ENCODE measurements around the gene CADPS. TPM values are rescaled to one million over a fixed set of nuclear protein-coding genes. Genes with fewer than 3 reads are reported as not detected.
A peak's percentile ranks its signal among the peaks of the same experiment; 100 is the strongest.

Gene CADPS
- total RNA-seq, 1 experiment from 2014 or later: 0.17 TPM

- peak; percentile 10 for DNase-seq (ENCODE audit: low spot score)
Measured at GRCh38 chr3:62873761-62874710, 1.2 kb downstream of the CADPS start.

DNA sequence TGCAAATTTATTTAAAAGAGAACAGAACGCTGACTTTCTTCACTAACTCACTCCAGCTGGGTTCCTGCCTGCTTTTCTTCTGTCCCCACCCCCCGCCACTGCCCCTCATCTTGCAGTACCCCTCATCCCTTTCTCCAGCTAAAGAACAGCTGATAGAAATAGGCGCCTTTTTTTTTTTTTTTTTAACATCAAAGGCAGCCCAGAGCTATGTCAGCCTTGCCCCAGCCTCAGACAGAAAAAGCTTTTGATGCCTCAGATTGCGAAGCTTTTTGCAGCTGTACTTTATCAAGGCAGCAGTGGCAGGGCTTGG lies 1.8 kb downstream of the CADPS start:
- DNase-seq (ENCODE audit: low spot score): no peak

DNA sequence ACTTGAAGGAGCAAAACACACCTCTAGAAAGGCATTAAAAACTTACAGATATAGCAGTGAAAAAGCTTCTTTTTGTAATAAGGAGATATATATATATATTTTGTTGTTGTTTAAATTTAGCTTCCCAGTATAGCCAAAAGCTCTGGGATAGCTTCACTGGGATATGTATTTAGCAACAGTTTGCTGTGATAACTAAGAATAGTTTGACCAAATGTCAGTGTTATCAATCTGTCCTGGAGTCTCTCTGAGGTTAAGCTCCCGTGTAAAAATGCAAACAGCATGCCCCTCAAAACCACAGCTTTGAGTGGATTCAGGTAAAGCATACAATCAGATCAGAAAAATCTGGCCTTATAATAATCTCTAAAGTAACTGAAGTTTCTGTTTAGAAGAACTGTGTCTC lies 2.9 kb downstream of the CADPS start:
- no peak for DNase-seq (ENCODE audit: low spot score)

- DNase-seq (ENCODE audit: low spot score): no peak
Measured at GRCh38 chr3:62870321-62870720, 4.9 kb downstream of the CADPS start.

DNA sequence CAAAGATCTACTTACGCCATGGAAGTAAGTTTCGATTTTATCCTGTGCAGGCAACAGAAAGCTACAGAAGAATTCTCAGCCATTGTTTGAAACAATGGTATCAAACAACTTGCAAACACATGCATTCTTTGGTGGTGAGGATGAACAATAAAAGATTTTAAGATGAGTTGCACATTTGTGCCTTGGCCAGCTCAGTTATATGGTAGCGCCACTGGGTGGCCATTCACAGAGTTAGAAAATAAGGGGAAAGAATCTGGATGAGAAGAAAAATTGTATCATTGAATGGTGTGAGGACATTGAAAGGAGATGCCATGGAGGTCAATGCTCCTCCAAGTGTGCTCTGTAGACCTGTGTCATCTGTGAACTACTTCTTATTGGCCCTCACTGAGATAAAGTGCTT lies 11.6 kb downstream of the CADPS start:
- DNase-seq (ENCODE audit: low spot score): no peak

DNA sequence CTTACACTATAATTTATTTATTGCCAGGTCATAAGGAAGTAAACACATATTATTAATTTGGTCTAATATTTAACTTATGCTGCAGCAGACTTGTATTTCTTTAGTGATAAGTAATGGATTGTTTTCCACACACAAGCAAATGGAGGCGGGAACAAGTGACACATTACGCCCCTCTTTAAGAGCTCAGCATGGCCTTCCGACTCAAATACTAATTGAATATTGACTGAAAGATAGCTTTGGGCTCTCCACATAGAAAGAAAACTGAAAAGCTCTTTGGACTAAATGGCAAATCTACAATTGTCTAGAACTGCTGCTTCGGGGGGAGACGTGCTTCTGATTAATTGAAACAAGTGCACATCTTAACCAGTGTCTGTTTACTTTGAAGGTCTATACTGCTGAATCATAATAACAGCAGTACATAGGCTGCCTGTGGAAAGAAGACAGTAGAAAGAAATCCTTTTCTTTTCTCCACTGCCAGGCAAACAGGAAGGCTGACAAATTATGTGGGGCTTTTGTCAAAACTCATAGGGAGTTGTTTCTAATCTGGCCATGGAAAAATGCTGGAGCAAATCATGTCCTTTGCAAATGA lies 15.9 kb downstream of the CADPS start:
- no peak for DNase-seq (ENCODE audit: low spot score)

DNA sequence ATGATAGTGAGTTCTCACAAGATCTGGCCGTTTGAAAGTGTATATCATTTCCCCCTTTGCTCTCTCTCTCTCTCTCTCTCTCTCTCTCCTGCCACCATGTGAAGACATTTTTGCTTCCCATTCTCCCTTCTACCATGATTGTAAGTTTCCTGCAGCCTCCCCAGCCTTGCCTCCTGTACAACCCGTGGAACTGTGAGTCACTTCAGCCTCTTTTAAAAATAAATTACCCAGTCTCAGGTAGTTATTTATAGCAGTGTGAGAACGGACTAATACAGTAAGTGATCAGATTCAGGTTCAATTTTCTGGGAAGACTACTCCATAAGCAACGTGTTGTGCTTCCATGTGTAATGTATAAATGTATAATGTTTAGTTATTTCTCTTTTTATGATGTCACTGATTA lies 29.2 kb downstream of the CADPS start:
- DNase-seq (ENCODE audit: low spot score): no peak

DNA sequence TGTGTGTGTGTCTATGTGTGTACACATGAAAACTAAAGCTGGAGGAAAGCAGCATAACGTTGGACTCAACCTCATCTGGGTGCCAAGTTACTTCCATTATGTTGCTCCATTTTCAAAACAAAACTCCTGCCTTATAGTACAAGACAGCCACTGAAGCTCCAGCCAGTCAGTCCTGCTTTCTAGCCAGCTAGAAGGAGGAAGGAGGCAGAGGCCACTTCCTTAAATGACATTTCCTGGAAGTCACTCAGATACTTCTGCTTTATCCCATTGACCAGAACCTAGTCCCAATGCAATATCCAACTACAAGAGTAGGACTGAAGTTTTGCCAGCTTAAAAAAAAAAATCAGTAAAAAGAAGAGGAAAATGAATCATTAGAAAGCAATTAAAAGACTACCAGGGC lies 31.7 kb downstream of the CADPS start:
- DNase-seq (ENCODE audit: low spot score): no peak

- DNase-seq (ENCODE audit: low spot score): no peak
Measured at GRCh38 chr3:62839748-62840147, 35.5 kb downstream of the CADPS start.

- DNase-seq (ENCODE audit: low spot score): no peak
Measured at GRCh38 chr3:62837145-62837787, 38.0 kb downstream of the CADPS start.

DNA sequence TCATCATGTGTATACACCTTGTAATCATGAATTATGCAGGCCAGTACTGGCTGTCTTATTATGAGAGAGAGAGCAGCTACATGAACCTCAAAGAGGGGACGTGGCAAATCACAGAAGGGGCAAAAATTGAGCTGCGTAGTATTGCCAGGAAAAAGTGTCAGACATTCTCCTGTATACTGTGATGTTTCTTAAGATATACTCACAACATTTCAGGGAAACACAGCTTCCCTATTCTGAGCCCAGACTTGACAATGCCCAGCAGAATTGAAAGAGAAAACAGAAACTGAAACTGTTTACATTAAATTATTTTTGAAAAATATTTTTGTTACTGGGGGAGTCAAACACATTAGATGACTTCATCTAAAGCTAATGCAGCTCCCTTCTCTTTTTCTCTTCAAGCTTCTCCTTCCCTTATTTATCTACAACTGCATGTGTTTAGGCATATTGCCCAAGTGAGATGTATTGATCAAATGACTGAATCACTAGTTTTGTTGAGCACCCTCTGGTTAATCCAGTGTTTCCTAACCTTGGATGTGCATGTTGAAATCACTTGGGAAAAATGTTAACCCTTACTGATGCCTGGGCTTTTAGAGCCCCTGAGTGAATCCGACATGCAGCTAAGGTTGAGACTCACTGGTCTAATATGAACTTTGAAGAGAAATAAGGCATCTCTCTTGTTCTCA lies 39.5 kb downstream of the CADPS start:
- DNase-seq (ENCODE audit: low spot score): no peak

DNA sequence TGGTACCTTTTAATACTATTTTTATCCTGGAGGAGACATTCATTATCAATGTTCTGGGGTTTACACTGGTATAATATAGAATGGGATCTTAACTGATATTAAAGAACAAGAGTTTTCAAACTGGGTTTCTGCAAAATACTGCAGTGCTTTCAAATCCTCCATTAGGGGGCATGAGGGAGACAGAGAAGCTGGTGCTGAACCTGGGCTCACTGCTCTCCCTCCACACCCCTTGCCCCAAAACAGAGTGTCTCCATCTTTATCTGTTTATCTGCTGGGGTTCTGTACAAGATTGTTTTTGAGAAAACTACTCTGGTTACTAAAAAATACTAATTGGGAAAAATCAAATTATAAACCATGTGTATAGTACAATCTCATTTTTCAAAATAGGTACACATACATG lies 41.7 kb downstream of the CADPS start:
- DNase-seq (ENCODE audit: low spot score): no peak

GRCh38 chr3:62832553-62832952 lies 42.7 kb downstream of the CADPS start:
- DNase-seq (ENCODE audit: low spot score): no peak

DNA sequence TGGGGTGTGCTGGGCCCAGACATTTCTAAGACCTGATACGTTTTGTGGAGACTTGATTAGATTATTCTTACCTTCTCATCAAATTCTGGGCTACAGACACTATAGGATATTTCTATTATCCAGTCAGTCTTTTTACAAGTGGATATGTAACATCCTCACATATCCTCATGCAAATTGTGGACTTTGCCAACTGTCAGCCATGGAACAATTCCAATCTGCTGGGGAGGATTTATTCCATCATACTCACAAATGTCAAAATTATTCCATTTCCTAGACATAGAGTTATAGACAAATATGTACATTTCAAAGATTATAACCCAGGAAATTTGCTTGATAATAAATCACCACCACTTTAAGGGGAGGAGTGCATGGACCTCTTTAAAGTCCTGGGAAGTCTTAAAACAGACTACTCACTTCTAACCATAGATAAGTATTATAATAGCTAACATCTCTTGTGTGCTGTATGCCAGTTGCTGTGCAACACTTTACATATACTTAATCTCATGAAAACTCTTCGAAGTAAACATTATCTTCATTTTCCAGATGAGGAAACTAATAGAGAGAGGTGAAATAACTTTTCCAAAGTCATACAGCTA lies 44.4 kb downstream of the CADPS start:
- DNase-seq (ENCODE audit: low spot score): no peak

DNA sequence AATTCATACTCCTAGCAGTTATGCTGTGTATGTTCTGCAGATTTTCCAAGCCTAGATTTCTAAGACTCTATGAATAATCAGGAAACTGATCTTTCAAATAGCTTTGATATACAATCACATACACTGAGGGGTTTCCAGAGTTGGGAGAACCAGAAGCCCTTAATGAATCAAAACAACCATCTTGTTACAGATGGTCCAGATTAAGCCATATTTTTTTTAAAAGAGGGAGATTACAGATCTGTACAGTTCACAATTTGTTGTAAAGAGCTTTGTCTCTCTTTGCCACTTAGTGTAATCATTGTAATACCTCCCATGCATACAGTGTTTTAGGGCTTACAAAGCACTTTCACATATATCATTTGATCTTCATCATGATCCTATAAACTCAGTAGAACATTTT lies 47.7 kb downstream of the CADPS start:
- DNase-seq (ENCODE audit: low spot score): no peak

DNA sequence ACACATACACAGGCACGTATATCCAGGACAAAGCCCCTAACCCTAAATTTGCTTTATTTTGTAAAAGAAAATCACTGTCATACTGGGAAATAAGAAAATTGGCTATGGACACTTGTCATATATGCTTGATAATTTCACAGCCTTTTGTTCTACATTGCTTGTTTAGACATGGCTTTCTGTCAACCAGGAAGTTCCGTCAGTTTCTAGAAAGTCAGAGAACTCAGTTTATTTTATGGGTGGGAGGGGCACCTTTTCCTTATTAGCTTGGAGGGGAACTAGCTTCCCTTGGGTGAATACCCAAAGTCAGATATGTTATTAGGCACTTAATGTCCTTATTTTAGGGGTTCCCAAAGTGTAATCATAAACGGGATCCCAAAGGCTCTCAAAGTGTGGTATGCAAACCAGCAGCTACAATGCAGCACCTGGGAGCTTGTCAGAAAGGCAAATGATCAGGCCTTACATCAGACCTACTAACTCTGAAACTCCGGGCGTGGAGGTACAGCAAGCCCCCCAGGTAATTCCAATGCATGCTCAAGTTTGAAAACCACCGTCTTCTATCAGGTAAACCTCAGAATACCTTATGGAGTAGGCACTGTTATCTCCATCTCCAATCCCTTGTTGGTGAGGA lies 50.1 kb downstream of the CADPS start:
- DNase-seq (ENCODE audit: low spot score): no peak

- no peak for DNase-seq (ENCODE audit: low spot score)
Measured at GRCh38 chr3:62823461-62824050, 51.7 kb downstream of the CADPS start.

DNA sequence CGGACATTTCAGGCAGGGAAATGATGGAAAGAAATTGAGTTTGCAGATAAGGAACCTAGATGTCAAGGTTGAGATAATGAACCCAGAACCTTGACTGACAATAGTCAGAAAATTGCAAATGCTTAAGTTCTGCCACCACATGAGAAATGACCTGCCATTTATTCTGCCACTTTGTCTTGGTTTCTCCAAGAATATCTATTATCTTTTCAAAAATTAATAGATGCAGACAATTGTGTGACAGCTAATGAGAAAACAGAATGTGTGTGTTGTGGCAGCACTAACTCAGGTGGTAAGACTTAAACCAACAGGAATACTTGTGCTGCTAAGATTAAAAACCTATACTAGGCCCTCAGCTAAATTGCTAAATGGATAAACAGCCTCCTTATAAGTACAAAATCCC lies 52.3 kb downstream of the CADPS start:
- DNase-seq (ENCODE audit: low spot score): no peak

DNA sequence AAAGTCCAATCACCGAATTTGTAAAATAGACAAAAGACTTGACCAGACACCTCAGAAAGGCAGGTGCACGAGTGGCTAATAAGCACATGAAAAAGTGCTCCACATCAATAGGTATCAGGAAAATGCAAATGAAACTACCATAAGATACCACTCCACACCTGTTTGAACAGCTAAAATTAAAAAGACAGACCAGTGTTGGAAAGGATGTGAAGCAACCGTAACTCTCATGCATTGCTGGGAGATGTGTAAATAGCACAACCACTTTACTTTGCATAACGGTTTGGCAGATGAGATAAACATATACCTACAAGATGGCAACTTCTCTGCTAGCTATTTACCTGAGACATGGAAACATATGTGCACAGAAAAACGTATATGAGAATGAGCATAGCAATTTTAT lies 56.9 kb downstream of the CADPS start:
- DNase-seq (ENCODE audit: low spot score): no peak

- no peak for DNase-seq (ENCODE audit: low spot score)
Measured at GRCh38 chr3:62817678-62818077, 57.5 kb downstream of the CADPS start.

DNA sequence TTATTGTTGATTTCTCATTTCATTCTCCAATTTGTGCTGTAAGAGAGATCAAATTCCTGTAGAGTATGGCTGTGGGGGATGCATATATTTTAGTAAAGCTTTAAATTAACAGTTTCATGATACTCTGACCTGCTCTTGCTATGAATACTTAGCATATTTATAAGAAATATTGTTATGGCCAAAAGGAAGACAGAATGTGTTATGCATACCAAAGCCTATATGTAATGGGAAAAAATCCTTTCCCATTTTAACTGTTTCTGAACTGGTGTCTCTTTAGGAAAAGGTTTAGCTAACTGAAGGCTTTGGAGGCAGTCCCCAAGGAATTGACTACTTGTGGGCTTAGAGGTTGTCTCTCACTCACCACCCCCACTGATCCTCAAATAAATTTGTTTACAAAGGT lies 59.2 kb downstream of the CADPS start:
- no peak for DNase-seq (ENCODE audit: low spot score)
